Measurements from ENCODE around the gene RFXAP. TPM values are rescaled to one million over a fixed set of nuclear protein-coding genes. Genes with fewer than 3 reads are reported as not detected.

Gene RFXAP
- total and polyA plus RNA-seq, 2 of the 4 experiments (the other 2 are of a cell fraction): 0.54 to 2.7 TPM

DNA sequence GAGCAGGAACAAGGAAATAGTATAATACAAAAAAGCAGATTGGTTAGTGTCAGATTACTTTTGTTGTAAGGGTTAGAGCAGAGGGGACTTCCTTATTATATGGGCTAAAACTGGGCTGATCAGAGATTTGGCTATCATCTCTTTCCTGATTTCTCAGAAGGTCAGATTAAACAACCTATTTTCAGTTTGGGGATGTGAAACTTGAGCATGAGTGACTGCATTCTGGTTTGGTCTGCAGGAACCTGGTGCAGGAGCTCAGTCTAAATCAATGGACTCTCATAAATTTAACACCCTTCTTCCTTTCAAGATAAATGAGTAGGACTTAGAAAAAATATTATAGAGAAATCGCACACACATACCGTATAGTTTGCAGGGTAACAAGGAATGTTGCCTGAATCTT, 12.9 kb upstream of the RFXAP start:
- in situ Hi-C loops (cut with MboI; ENCODE audit: low sequenced_read_pairs) (no loop called here), intact Hi-C loops (cut with micrococcal nuclease) (no loop called here), dilution Hi-C loops (cut with HindIII; ENCODE audit: low sequenced_read_pairs, unreplicated experiment) (no loop called here)
- no TSS peak for BruUV-seq (replicated peaks)
- ChIA-PET CTCF (interaction anchor here (1.4 kb wide), 1 partner anchor 70 kb away, joined by 5 read pairs; no protein-coding TSS in a partner anchor), POLR2A (ENCODE audit: unreplicated experiment) (no interaction called here)
- Histone ChIP-seq H2BK20ac (ENCODE audit: low read depth, low read length) (no peak overlapping the region), H3K56ac (ENCODE audit: extremely low read depth, insufficient read depth, low read length) (no peak overlapping the region), H3K79me1 (ENCODE audit: low read depth in 1 of 2, low read length in 2 of 2) (no peaks in the 10 kb centered on the region), H3K4me2 (ENCODE audit: low read depth, low read length) (no peak overlapping the region), H3K18ac (ENCODE audit: low read depth, low read length) (no peak overlapping the region), H2BK120ac (ENCODE audit: low read depth, low read length) (no peak overlapping the region), H2AFZ (replicated peaks; ENCODE audit: low read length, poor library complexity) (no peak overlapping the region), H3K23ac (ENCODE audit: low read depth, low read length) (no peak overlapping the region), H3K27ac (ENCODE audit: insufficient read depth, low read length) (no peak overlapping the region), H2BK5ac (ENCODE audit: low read depth, low read length, poor library complexity, severe bottlenecking) (no peak overlapping the region), H4K8ac (ENCODE audit: low read depth in 2 of 2, low read length in 2 of 2) (no peak overlapping the region), H4K5ac (ENCODE audit: low read depth, low read length) (no peak overlapping the region), H4K20me1 (ENCODE audit: insufficient read depth, low read length) (no peaks in the 10 kb centered on the region), H4K91ac (ENCODE audit: insufficient read depth, low read depth, low read length) (no peak overlapping the region), H3K36me3 (ENCODE audit: control insufficient read depth, insufficient read depth, low read length) (no peaks in the 10 kb centered on the region), H3K27me3 (ENCODE audit: control insufficient read depth, insufficient read depth, low read length) (peaks cover 4% of the 10 kb centered on the region), H3K14ac (replicated peaks; ENCODE audit: low read depth, low read length) (no peak overlapping the region), H3K9ac (ENCODE audit: low read depth, low read length) (no peak overlapping the region), H2AK9ac (replicated peaks; ENCODE audit: low read depth, low read length, poor library complexity) (no peak overlapping the region), H2AK5ac (ENCODE audit: low read depth, low read length) (no peak overlapping the region), H3K4ac (ENCODE audit: low read depth, low read length) (no peak overlapping the region), H3K4me3 (ENCODE audit: insufficient read depth, low read depth, low read length) (no peak overlapping the region), H3K9me3 (ENCODE audit: control insufficient read depth, insufficient read depth, low read length) (no peaks in the 10 kb centered on the region), H2BK15ac (ENCODE audit: low read depth, low read length) (no peak overlapping the region), H3K9me1 (ENCODE audit: insufficient read depth, low read length) (no peaks in the 10 kb centered on the region), H3K4me1 (ENCODE audit: control insufficient read depth, insufficient read depth, low read length) (no peaks in the 10 kb centered on the region; the same call in 1 of the 2 replicates)
- no CpG with 5 or more reads among the region's 2 CpGs for WGBS, 2 experiments (ENCODE audit: extremely low coverage in 2 of 2, insufficient read length in 1 of 2)
- no peak for TF ChIP-seq RAD21 (IDR thresholded peaks at IDR 0.05; ENCODE audit: low read length)
- no peak for TF ChIP-seq FOS (IDR thresholded peaks at IDR 0.05; ENCODE audit: low read depth, low read length)
- ATAC-seq (ENCODE audit: low read depth) (no peak), DNase-seq (no peak)

Data from IMR-90 (cell line).